Progenitor cell of endocrine pancreas (in vitro differentiated cells): Measurements from ENCODE around the gene FUBP1. TPM values are rescaled to one million over a fixed set of nuclear protein-coding genes. Genes with fewer than 3 reads are reported as not detected.
"Not testable (repeated sequence)": the region's sequence is repeated elsewhere in the genome, so short reads cannot be mapped to it uniquely, and the experiment has no call there.

Experiments used
- DNase-seq: peaks from one replicate; pipeline ENCODE4 v3.0.0; 2021; ENCODE audit warnings: low spot score; ENCODE audit not compliant: unreplicated experiment
- H3K27ac Mint-ChIP-seq: 2 replicates; pipeline ENCODE4 v1.8.0; 2021; ENCODE audit warnings: mild to moderate bottlenecking, moderate library complexity, mixed read lengths
- H3K27me3 Mint-ChIP-seq: 2 replicates; pipeline ENCODE4 v1.8.0; 2021; ENCODE audit warnings: mixed read lengths
- H3K36me3 Mint-ChIP-seq: 2 replicates; pipeline ENCODE4 v1.8.0; 2022; ENCODE audit warnings: mixed read lengths; ENCODE audit not compliant: insufficient read depth
- H3K4me1 Mint-ChIP-seq: 2 replicates; pipeline ENCODE4 v1.8.0; 2021; ENCODE audit warnings: low read depth, mixed read lengths
- H3K4me3 Mint-ChIP-seq: 2 replicates; pipeline ENCODE4 v1.8.0; 2021; ENCODE audit warnings: low read depth, mild to moderate bottlenecking, moderate library complexity, mixed read lengths
- H3K9me3 Mint-ChIP-seq: 2 replicates; pipeline ENCODE4 v1.8.0; 2021; ENCODE audit warnings: low read depth, mixed read lengths
- CTCF ChIP-seq: fragments of 200-600 bp; sonication (generic); IDR thresholded peaks from one replicate; pipeline ENCODE4 v1.5.0; 2021; ENCODE audit warnings: antibody characterized with exemption, mild to moderate bottlenecking; ENCODE audit not compliant: unreplicated experiment
- total RNA-seq: library from RNA; stranded (reverse); gene quantifications from 2 replicates; pipeline ENCODE4 v1.2.1, GENCODE V29; 2021

The FUBP1 gene
- total RNA-seq, 1 donor from 2014 or later: 259 TPM

GRCh38 chr1:77987919-77988318 lies 9.0 kb upstream of the FUBP1 start:
- H3K27me3 Mint-ChIP-seq: no peaks in the 10 kb centered on the region
- TF ChIP-seq CTCF: no peak
- H3K27ac Mint-ChIP-seq: no peak overlapping the region
- DNase-seq: no peak
- no peaks in the 10 kb centered on the region for H3K9me3 Mint-ChIP-seq
- no peak overlapping the region for H3K4me3 Mint-ChIP-seq
- peaks cover 33% of the 10 kb centered on the region for H3K4me1 Mint-ChIP-seq
- H3K36me3 Mint-ChIP-seq: peaks cover 13% of the 10 kb centered on the region

- Mint-ChIP-seq H3K27ac (peak overlapping the region; percentile 77), H3K36me3 (peaks cover 13% of the 10 kb centered on the region), H3K27me3 (no peaks in the 10 kb centered on the region), H3K4me3 (no peak overlapping the region), H3K4me1 (peaks cover 36% of the 10 kb centered on the region), H3K9me3 (no peaks in the 10 kb centered on the region)
- no peak for TF ChIP-seq CTCF
- DNase-seq: no peak
Observed at GRCh38 chr1:77986810-77987209, 7.9 kb upstream of the FUBP1 start.

GRCh38 chr1:77984629-77985028 lies 5.8 kb upstream of the FUBP1 start:
- H3K27me3 Mint-ChIP-seq: no peaks in the 10 kb centered on the region
- H3K27ac Mint-ChIP-seq: peak overlapping the region; percentile 97
- TF ChIP-seq CTCF: no peak
- no peaks in the 10 kb centered on the region for H3K9me3 Mint-ChIP-seq
- H3K36me3 Mint-ChIP-seq: peaks cover 4% of the 10 kb centered on the region
- DNase-seq: no peak
- peaks cover 43% of the 10 kb centered on the region for H3K4me1 Mint-ChIP-seq
- H3K4me3 Mint-ChIP-seq: no peak overlapping the region

- Mint-ChIP-seq H3K4me3 (peak overlapping the region; percentile 45), H3K27ac (peak overlapping the region; percentile 97), H3K27me3 (no peaks in the 10 kb centered on the region)
Observed at GRCh38 chr1:77983997-77984355, 5.1 kb upstream of the FUBP1 start.

GRCh38 chr1:77983352-77983996 lies 4.6 kb upstream of the FUBP1 start:
- H3K9me3 Mint-ChIP-seq: not testable (repeated sequence)
- peak overlapping the region; percentile 97 for H3K27ac Mint-ChIP-seq

More at GRCh38 chr1:77983997-77984355, 5.1 kb upstream of the FUBP1 start:
- Mint-ChIP-seq H3K9me3 (no peaks in the 10 kb centered on the region), H3K36me3 (peaks cover 2% of the 10 kb centered on the region), H3K4me1 (peaks cover 43% of the 10 kb centered on the region)
- DNase-seq: no peak
- no peak for TF ChIP-seq CTCF

GRCh38 chr1:77978293-77978968 lies 441 bp downstream of the FUBP1 start:
- no peak for TF ChIP-seq CTCF
- H3K4me3 Mint-ChIP-seq: no peak overlapping the region
- H3K9me3 Mint-ChIP-seq: no peaks in the 10 kb centered on the region
- no peaks in the 10 kb centered on the region for H3K27me3 Mint-ChIP-seq
- H3K4me1 Mint-ChIP-seq: peaks cover 36% of the 10 kb centered on the region
- H3K27ac Mint-ChIP-seq: no peak overlapping the region
- H3K36me3 Mint-ChIP-seq: peaks cover 15% of the 10 kb centered on the region
- peak; percentile 42 for DNase-seq

More at GRCh38 chr1:77983352-77983996, 4.6 kb upstream of the FUBP1 start:
- Mint-ChIP-seq H3K4me3 (peak overlapping the region; percentile 51), H3K4me1 (peaks cover 43% of the 10 kb centered on the region)
- not testable (repeated sequence) for H3K36me3 Mint-ChIP-seq, DNase-seq, H3K27me3 Mint-ChIP-seq
